D721Med (cell line): ENCODE measurements around the gene UST.

Experiments used
- DNase-seq: peaks from one replicate; pipeline ENCODE4 v3.0.0; 2011; ENCODE audit warnings: low spot score; ENCODE audit not compliant: insufficient read length
- FAIRE-seq: peaks from 2 replicates; lab custom pipeline; 2011; peaks lifted over from hg19 to GRCh38; lab: Jason Lieb, UNC
- CTCF ChIP-seq: IDR thresholded peaks from 2 replicates; pipeline ENCODE4 v1.5.1; 2012; ENCODE audit warnings: mild to moderate bottlenecking, control low read depth; ENCODE audit not compliant: insufficient read depth; ENCODE audit errors: missing control alignments

Gene UST

GRCh38 chr6:148943451-148943850, 196.6 kb downstream of the UST start:
- DNase-seq (no peak), FAIRE-seq (no peak)
- no peak for TF ChIP-seq CTCF

- FAIRE-seq (no peak), DNase-seq (no peak)
- TF ChIP-seq CTCF: no peak
Observed at GRCh38 chr6:148944608-148945007, 197.8 kb downstream of the UST start.

- DNase-seq: no peak
- TF ChIP-seq CTCF: no peak
- no peak for FAIRE-seq
Observed at GRCh38 chr6:148945301-148946021, 198.6 kb downstream of the UST start.

GRCh38 chr6:148947621-148948444, 201.0 kb downstream of the UST start:
- peak; percentile 85 for TF ChIP-seq CTCF
- no peak for FAIRE-seq
- DNase-seq: peak; percentile 27

- no peak for FAIRE-seq
- no peak for TF ChIP-seq CTCF
- no peak for DNase-seq
Observed at GRCh38 chr6:148951662-148952061, 204.8 kb downstream of the UST start.

- no peak for FAIRE-seq
- no peak for TF ChIP-seq CTCF
- no peak for DNase-seq
Observed at GRCh38 chr6:148952147-148953035, 205.6 kb downstream of the UST start.
